Measurements from ENCODE around the gene C6orf163.

The C6orf163 gene

DNA sequence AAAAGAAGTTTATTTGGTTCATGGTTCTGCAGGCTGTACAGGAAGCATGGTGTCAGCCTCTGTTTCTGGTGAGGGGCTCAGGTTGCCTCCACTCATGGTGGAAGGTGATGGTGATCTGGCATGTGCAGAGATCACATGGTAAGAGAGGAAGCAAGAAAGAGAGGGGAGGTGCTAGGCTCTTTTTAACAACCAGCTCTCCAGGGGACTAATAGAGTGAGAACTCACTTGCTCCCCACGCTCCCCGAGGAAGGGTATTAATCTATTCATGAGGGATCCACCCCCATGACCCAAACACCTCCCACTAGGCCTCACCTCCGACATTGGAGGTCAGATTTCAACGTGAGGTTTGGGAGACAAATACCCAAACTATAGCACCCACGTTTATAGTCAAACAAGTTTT is 11.6 kb upstream of the C6orf163 start:
- Histone ChIP-seq H3K9me3 (ENCODE audit: severe bottlenecking) (no peaks in the 10 kb centered on the region), H3K27me3 (ENCODE audit: insufficient read depth, poor library complexity, severe bottlenecking) (no peaks in the 10 kb centered on the region), H3K4me1 (ENCODE audit: insufficient read depth, poor library complexity, severe bottlenecking) (peaks cover 3% of the 10 kb centered on the region), H3K36me3 (ENCODE audit: low read depth) (no peaks in the 10 kb centered on the region), H3K4me3 (ENCODE audit: severe bottlenecking) (no peak overlapping the region), H3K27ac (ENCODE audit: poor library complexity, severe bottlenecking) (no peak overlapping the region)
- ATAC-seq (ENCODE audit: low read depth) (no peak), DNase-seq (ENCODE audit: low spot score) (no peak)
- TF ChIP-seq, protein P1, sequence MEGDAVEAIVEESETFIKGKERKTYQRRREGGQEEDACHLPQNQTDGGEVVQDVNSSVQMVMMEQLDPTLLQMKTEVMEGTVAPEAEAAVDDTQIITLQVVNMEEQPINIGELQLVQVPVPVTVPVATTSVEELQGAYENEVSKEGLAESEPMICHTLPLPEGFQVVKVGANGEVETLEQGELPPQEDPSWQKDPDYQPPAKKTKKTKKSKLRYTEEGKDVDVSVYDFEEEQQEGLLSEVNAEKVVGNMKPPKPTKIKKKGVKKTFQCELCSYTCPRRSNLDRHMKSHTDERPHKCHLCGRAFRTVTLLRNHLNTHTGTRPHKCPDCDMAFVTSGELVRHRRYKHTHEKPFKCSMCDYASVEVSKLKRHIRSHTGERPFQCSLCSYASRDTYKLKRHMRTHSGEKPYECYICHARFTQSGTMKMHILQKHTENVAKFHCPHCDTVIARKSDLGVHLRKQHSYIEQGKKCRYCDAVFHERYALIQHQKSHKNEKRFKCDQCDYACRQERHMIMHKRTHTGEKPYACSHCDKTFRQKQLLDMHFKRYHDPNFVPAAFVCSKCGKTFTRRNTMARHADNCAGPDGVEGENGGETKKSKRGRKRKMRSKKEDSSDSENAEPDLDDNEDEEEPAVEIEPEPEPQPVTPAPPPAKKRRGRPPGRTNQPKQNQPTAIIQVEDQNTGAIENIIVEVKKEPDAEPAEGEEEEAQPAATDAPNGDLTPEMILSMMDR (IDR thresholded peaks at IDR 0.05; ENCODE audit: poor library complexity, severe bottlenecking), result no peak

DNA sequence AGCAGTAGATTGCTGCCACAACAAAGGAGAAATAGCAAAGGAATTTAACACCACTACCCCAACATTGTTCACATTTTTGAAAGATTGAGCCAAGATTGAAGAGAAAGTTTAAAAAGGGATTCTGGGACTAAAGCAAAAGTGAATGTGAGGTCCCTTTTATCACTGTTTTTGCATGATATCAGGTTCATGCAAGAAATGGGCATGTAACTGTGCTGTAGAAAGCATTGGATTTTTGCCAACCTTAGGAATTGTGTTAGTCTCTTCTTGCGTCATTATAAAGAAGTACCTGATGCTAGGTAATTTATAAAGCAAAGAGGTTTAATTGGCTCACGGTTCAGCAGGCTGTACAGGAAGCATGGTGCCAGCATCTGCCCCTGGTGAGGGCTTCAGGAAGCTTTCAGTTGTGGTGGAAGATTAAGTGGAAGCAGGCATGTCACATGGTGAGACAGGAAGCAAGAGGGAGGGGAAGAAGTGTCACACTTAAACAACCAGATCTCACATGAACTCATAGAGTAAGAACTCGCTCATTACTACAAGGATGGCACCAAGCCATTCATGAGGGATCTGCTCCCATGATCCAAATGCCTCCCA is 10.9 kb upstream of the C6orf163 start:
- DNase-seq (ENCODE audit: low spot score), result no peak
- H3K9me3 ChIP-seq (ENCODE audit: severe bottlenecking), result no peaks in the 10 kb centered on the region
- TF ChIP-seq, protein P1 (IDR thresholded peaks at IDR 0.05; ENCODE audit: poor library complexity, severe bottlenecking), result no peak
- H3K27ac ChIP-seq (ENCODE audit: poor library complexity, severe bottlenecking), result no peak overlapping the region
- H3K27me3 ChIP-seq (ENCODE audit: insufficient read depth, poor library complexity, severe bottlenecking), result no peaks in the 10 kb centered on the region
- no peak overlapping the region for H3K4me3 ChIP-seq (ENCODE audit: severe bottlenecking)
- no peak for ATAC-seq (ENCODE audit: low read depth)
- no peaks in the 10 kb centered on the region for H3K36me3 ChIP-seq (ENCODE audit: low read depth)
- H3K4me1 ChIP-seq (ENCODE audit: insufficient read depth, poor library complexity, severe bottlenecking), result peaks cover 3% of the 10 kb centered on the region

DNA sequence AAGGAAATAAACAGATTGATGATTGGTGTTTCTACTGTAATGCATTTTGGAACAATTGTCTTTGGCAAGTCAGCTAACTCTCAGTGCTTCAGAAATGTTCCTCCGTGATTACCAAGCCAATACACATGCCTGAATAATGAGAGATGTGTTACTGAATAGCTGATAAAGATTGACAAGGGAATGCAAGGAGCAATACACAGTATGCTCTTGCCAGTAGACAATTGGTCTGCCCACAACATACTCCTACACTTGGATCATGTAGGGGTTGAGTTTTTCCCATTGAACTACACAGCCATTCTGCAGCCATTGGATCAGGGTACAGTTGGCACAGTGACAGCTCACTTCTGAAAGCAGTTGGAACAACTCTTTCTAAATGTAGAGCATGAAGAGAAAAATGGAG is 9.9 kb upstream of the C6orf163 start:
- Histone ChIP-seq H3K27ac (ENCODE audit: poor library complexity, severe bottlenecking) (no peak overlapping the region), H3K4me3 (ENCODE audit: severe bottlenecking) (no peak overlapping the region), H3K4me1 (ENCODE audit: insufficient read depth, poor library complexity, severe bottlenecking) (peaks cover 3% of the 10 kb centered on the region), H3K9me3 (ENCODE audit: severe bottlenecking) (no peaks in the 10 kb centered on the region), H3K27me3 (ENCODE audit: insufficient read depth, poor library complexity, severe bottlenecking) (no peaks in the 10 kb centered on the region), H3K36me3 (ENCODE audit: low read depth) (no peaks in the 10 kb centered on the region)
- no peak for ATAC-seq (ENCODE audit: low read depth)
- TF ChIP-seq, protein P1 (IDR thresholded peaks at IDR 0.05; ENCODE audit: poor library complexity, severe bottlenecking), result no peak
- DNase-seq (ENCODE audit: low spot score), result no peak

DNA sequence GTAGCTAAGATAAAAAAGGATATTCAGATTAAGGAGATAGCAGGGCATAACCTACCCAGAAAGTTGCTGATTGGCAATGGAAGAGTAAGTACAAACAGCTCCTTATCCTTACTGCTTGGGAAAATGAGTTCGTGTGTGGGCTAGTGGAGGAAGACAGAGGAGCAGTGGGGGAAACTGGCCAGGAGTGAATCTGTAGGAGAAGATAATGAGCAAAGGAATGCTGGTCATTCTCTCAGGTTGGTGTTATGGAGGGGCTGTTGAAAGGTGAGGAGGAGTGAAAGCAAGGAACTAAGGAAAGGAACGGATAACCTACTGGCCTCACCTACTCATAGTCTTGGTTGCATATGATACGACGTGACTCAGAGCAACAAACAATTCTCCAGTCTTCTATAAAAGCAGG is 8.2 kb upstream of the C6orf163 start:
- Histone ChIP-seq H3K4me3 (ENCODE audit: severe bottlenecking) (no peak overlapping the region), H3K4me1 (ENCODE audit: insufficient read depth, poor library complexity, severe bottlenecking) (peaks cover 3% of the 10 kb centered on the region), H3K27ac (ENCODE audit: poor library complexity, severe bottlenecking) (no peak overlapping the region), H3K36me3 (ENCODE audit: low read depth) (no peaks in the 10 kb centered on the region), H3K27me3 (ENCODE audit: insufficient read depth, poor library complexity, severe bottlenecking) (no peaks in the 10 kb centered on the region), H3K9me3 (ENCODE audit: severe bottlenecking) (no peaks in the 10 kb centered on the region)
- TF ChIP-seq, protein P1 (IDR thresholded peaks at IDR 0.05; ENCODE audit: poor library complexity, severe bottlenecking), result no peak
- ATAC-seq (ENCODE audit: low read depth) (no peak), DNase-seq (ENCODE audit: low spot score) (no peak)

DNA sequence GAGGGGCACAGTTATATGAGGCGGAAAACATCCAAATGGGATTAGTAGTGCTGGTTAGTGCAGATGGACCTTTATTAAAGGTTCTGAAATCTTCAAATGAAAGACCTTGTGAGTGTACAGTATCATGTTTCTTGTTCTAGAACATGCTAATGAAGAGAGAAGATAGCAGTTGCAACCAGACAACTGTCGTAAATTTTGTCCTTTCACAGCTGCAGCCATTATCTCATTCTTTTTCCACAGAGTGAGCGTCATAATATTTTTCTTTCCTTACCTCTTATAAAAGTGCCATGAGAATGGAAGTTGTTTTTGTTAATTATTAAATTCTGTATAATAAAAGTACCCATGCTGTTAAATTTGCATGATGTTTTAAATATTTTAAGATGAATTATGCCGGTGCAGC is 4.4 kb upstream of the C6orf163 start:
- no peak for DNase-seq (ENCODE audit: low spot score)
- no peak for ATAC-seq (ENCODE audit: low read depth)
- H3K27ac ChIP-seq (ENCODE audit: poor library complexity, severe bottlenecking), result no peak overlapping the region
- no peaks in the 10 kb centered on the region for H3K36me3 ChIP-seq (ENCODE audit: low read depth)
- TF ChIP-seq, protein P1 (IDR thresholded peaks at IDR 0.05; ENCODE audit: poor library complexity, severe bottlenecking), result no peak
- no peaks in the 10 kb centered on the region for H3K4me1 ChIP-seq (ENCODE audit: insufficient read depth, poor library complexity, severe bottlenecking)
- H3K4me3 ChIP-seq (ENCODE audit: severe bottlenecking), result no peak overlapping the region
- H3K27me3 ChIP-seq (ENCODE audit: insufficient read depth, poor library complexity, severe bottlenecking), result no peaks in the 10 kb centered on the region
- H3K9me3 ChIP-seq (ENCODE audit: severe bottlenecking), result no peaks in the 10 kb centered on the region
